ENCODE measurements around the gene ADAMTSL3. TPM values are rescaled to one million over a fixed set of nuclear protein-coding genes. Genes with fewer than 3 reads are reported as not detected.

Gene ADAMTSL3
- total RNA-seq, 5 donors from 2014 or later (not counting 1 experiment from before 2014, with no cell fraction given) = 0.07 to 0.15 (median 0.12) TPM; not detected in 1

- Mint-ChIP-seq H3K4me1 (no peaks in the 10 kb centered on the region), H3K4me3 (no peak overlapping the region), H3K27me3 (peaks cover 1 to 12% of the 10 kb centered on the region in 2 donors), H3K9me3 (peaks cover 9% of the 10 kb centered on the region in 3 donors), H3K36me3 (no peaks in the 10 kb centered on the region), H3K27ac (no peak overlapping the region)
- CTCF ChIA-PET = no interaction called here
- no CpG with 5 or more reads among the region's 3 CpGs for WGBS (ENCODE audit: insufficient coverage)
- Histone ChIP-seq H3K9me3 (no peaks in the 10 kb centered on the region), H3K27me3 (replicated peaks in 1 of 2; ENCODE audit: control insufficient read depth in 2 of 2, extremely low read depth in 1 of 2, insufficient read depth in 2 of 2, low read length in 1 of 2) (peaks cover 0 to 3% of the 10 kb centered on the region in 2 experiments), H3K27ac (ENCODE audit: low read length) (no peak overlapping the region), H3K36me3 (ENCODE audit: control insufficient read depth in 2 of 2, extremely low read depth in 1 of 2, insufficient read depth in 1 of 2, low read length in 1 of 2) (no peaks in the 10 kb centered on the region), H3K4me3 (ENCODE audit: control insufficient read depth in 1 of 2, extremely low read depth in 1 of 2, low read length in 1 of 2) (no peak overlapping the region), H3K4me1 (ENCODE audit: control insufficient read depth in 1 of 2, extremely low read depth in 1 of 2, insufficient read depth in 2 of 2, low read length in 2 of 2) (no peaks in the 10 kb centered on the region)
- POLR2A ChIA-PET = no interaction called here
- DNase-seq (no peak), ATAC-seq (replicated peaks in 1 of 4) (no peak)
Observed at GRCh38 chr15:84016371-84016770, 362.4 kb downstream of the ADAMTSL3 start.

- no peak overlapping the region for H3K4me3 ChIP-seq (ENCODE audit: control insufficient read depth in 1 of 2, extremely low read depth in 1 of 2, low read length in 1 of 2)
- ATAC-seq (replicated peaks in 1 of 4) (no peak), DNase-seq (no peak)
- Mint-ChIP-seq H3K27me3 (peaks cover 6 to 14% of the 10 kb centered on the region in 2 donors), H3K4me1 (no peaks in the 10 kb centered on the region), H3K9me3 (peaks cover 0 to 7% (median 5%) of the 10 kb centered on the region in 3 donors), H3K36me3 (no peaks in the 10 kb centered on the region), H3K27ac (no peak overlapping the region), H3K4me3 (no peak overlapping the region)
- no peaks in the 10 kb centered on the region for H3K36me3 ChIP-seq (ENCODE audit: control insufficient read depth in 2 of 2, extremely low read depth in 1 of 2, insufficient read depth in 1 of 2, low read length in 1 of 2)
- ChIA-PET POLR2A (no interaction called here), CTCF (no interaction called here)
- no peak overlapping the region for H3K27ac ChIP-seq (ENCODE audit: low read length)
- no peaks in the 10 kb centered on the region for H3K9me3 ChIP-seq
- H3K27me3 ChIP-seq (replicated peaks in 1 of 2; ENCODE audit: control insufficient read depth in 2 of 2, extremely low read depth in 1 of 2, insufficient read depth in 2 of 2, low read length in 1 of 2) = no peaks in the 10 kb centered on the region
- no CpG with 5 or more reads among the region's 1 CpG for WGBS (ENCODE audit: insufficient coverage)
- H3K4me1 ChIP-seq (ENCODE audit: control insufficient read depth in 1 of 2, extremely low read depth in 1 of 2, insufficient read depth in 2 of 2, low read length in 2 of 2) = no peaks in the 10 kb centered on the region
Observed at GRCh38 chr15:84022516-84022915, 368.6 kb downstream of the ADAMTSL3 start.

DNA sequence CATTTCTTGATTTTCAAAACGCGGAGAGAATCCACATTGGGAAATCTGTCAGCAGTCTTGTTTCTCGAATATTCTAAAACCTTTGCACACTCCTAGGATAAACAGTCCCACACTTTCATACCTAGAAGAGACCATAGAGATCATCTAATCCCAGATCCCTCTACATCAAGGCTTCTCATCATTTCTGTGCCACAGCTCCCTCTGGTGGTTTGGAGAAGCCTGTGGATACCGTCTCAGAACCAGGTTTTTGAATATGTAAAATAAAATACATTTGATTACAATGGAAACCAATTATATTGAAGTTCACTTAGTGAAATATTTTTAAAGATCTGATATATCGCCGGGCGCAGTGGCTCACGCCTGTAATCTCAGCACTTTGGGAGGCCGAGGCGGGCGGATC, 369.7 kb downstream of the ADAMTSL3 start:
- H3K4me3 Mint-ChIP-seq = no peak overlapping the region
- no peak overlapping the region for H3K27ac ChIP-seq (ENCODE audit: low read length)
- H3K4me3 ChIP-seq (ENCODE audit: control insufficient read depth in 1 of 2, extremely low read depth in 1 of 2, low read length in 1 of 2) = no peak overlapping the region
- DNase-seq = no peak
- H3K9me3 Mint-ChIP-seq = peaks cover 2 to 7% (median 5%) of the 10 kb centered on the region in 3 donors
- no peaks in the 10 kb centered on the region for H3K4me1 ChIP-seq (ENCODE audit: control insufficient read depth in 1 of 2, extremely low read depth in 1 of 2, insufficient read depth in 2 of 2, low read length in 2 of 2)
- CTCF ChIA-PET = no interaction called here
- no peak for ATAC-seq (replicated peaks in 1 of 4)
- no peaks in the 10 kb centered on the region for H3K36me3 ChIP-seq (ENCODE audit: control insufficient read depth in 2 of 2, extremely low read depth in 1 of 2, insufficient read depth in 1 of 2, low read length in 1 of 2)
- H3K27ac Mint-ChIP-seq = no peak overlapping the region
- H3K36me3 Mint-ChIP-seq = no peaks in the 10 kb centered on the region
- H3K27me3 ChIP-seq (replicated peaks in 1 of 2; ENCODE audit: control insufficient read depth in 2 of 2, extremely low read depth in 1 of 2, insufficient read depth in 2 of 2, low read length in 1 of 2) = no peaks in the 10 kb centered on the region
- POLR2A ChIA-PET = no interaction called here
- WGBS (ENCODE audit: insufficient coverage) = 100% methylated on average over 2 of the region's 11 CpGs
- H3K4me1 Mint-ChIP-seq = no peaks in the 10 kb centered on the region
- peaks cover 6 to 12% of the 10 kb centered on the region in 2 donors for H3K27me3 Mint-ChIP-seq
- no peaks in the 10 kb centered on the region for H3K9me3 ChIP-seq

DNA sequence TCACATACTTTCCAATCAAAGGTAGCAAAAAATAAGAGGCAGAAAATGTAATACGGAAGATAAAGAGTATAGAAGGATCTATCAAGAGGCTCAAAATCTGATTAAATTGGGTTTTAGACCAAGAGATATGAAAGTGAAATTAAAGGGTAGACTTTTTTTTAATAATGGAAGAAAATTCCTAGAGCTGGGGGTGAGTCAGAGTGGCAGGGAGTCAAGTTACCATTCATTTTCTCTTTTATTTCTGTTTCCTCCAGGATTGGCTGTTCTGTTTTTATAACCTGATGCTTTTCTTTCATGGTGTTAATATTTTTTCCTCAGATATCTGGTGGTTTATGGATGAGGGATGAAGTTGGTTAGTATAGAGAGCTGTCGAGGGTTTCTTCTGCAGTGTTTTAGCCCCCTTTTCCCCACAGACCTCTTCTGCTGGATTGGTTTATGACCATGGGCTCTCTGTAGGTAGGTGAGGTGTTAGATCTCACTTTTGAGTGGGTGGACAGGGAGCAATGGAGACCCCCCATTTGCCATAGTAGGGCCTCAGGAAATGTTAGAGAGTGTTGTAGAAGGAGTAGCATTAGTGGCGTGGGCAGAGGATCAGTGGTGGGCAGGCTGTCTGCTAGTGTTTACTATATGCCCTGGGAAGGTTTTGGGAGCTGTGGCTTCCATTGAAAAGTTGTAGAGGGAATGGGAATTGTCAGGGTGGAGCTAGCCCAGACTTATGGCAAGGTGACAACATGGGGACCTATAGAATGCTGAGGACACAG, 380.1 kb downstream of the ADAMTSL3 start:
- H3K27me3 Mint-ChIP-seq = peaks cover 12 to 13% of the 10 kb centered on the region in 2 donors
- ChIA-PET POLR2A (no interaction called here), CTCF (no interaction called here)
- DNase-seq (no peak), ATAC-seq (replicated peaks in 1 of 4) (no peak)
- H3K9me3 ChIP-seq = no peaks in the 10 kb centered on the region
- no peaks in the 10 kb centered on the region for H3K36me3 ChIP-seq (ENCODE audit: control insufficient read depth in 2 of 2, extremely low read depth in 1 of 2, insufficient read depth in 1 of 2, low read length in 1 of 2)
- no peak overlapping the region for H3K4me3 Mint-ChIP-seq
- H3K36me3 Mint-ChIP-seq = no peaks in the 10 kb centered on the region
- H3K27ac ChIP-seq (ENCODE audit: low read length) = no peak overlapping the region
- H3K4me1 ChIP-seq (ENCODE audit: control insufficient read depth in 1 of 2, extremely low read depth in 1 of 2, insufficient read depth in 2 of 2, low read length in 2 of 2) = no peaks in the 10 kb centered on the region
- peaks cover 5 to 7% (median 5%) of the 10 kb centered on the region in 3 donors for H3K9me3 Mint-ChIP-seq
- H3K27me3 ChIP-seq (replicated peaks in 1 of 2; ENCODE audit: control insufficient read depth in 2 of 2, extremely low read depth in 1 of 2, insufficient read depth in 2 of 2, low read length in 1 of 2) = peaks cover 0 to 5% of the 10 kb centered on the region in 2 experiments
- H3K4me1 Mint-ChIP-seq = no peaks in the 10 kb centered on the region
- WGBS (ENCODE audit: insufficient coverage) = 64% methylated on average over 1 of the region's 3 CpGs
- H3K4me3 ChIP-seq (ENCODE audit: control insufficient read depth in 1 of 2, extremely low read depth in 1 of 2, low read length in 1 of 2) = no peak overlapping the region
- no peak overlapping the region for H3K27ac Mint-ChIP-seq

DNA sequence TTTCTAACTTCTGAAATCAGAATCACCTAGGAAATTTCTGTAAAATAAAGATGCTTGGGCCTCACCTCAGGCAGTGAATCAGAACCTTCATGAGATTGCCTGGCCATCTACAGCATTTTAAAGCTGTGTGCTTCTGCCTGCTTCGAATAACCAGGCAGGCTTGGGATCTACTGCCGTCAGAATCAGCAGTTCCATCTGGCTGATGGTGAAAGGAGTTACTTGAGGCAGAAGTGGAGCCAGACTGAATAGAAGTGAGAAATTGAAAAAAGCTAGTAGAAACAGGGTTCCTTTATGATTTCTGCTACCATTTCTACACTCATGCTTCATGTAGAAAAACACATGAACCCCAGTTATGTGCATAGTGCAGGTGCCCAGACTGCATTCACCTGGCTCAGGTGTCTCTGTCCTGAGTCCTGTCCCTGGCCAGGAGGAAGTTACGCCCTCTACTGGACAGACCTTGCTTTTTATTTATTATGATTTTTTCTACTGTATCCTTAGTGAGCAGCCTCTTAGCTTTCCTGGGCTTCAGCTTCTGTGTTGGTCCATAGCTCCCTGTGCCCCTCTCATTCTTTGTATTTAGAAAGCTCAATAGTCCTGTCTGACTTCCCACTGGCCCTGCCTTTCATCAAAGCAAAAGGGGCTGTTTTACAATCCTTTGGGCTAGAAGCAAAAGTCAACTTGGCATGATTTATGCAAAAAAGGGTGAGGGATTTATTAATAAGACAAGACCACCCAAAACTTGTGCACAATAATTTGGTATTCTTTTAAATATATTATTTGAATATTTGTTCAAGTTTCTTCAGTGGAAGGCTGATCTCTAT, 380.9 kb downstream of the ADAMTSL3 start:
- H3K9me3 Mint-ChIP-seq = peaks cover 0 to 2% (median 0%) of the 10 kb centered on the region in 3 donors
- H3K27me3 Mint-ChIP-seq = peaks cover 15 to 16% of the 10 kb centered on the region in 2 donors
- no peaks in the 10 kb centered on the region for H3K36me3 Mint-ChIP-seq
- H3K9me3 ChIP-seq = no peaks in the 10 kb centered on the region
- no peak for ATAC-seq (replicated peaks in 1 of 4)
- no peak overlapping the region for H3K27ac ChIP-seq (ENCODE audit: low read length)
- H3K36me3 ChIP-seq (ENCODE audit: control insufficient read depth in 2 of 2, extremely low read depth in 1 of 2, insufficient read depth in 1 of 2, low read length in 1 of 2) = no peaks in the 10 kb centered on the region
- CTCF ChIA-PET = interaction anchor here in 1 of 2 donors (0.6 kb wide), 1 partner anchor 32 kb away, joined by 3 read pairs; no protein-coding TSS in a partner anchor
- DNase-seq = no peak
- H3K27ac Mint-ChIP-seq = no peak overlapping the region
- POLR2A ChIA-PET = no interaction called here
- no CpG with 5 or more reads among the region's 3 CpGs for WGBS (ENCODE audit: insufficient coverage)
- no peak overlapping the region for H3K4me3 ChIP-seq (ENCODE audit: control insufficient read depth in 1 of 2, extremely low read depth in 1 of 2, low read length in 1 of 2)
- no peaks in the 10 kb centered on the region for H3K4me1 Mint-ChIP-seq
- no peaks in the 10 kb centered on the region for H3K4me1 ChIP-seq (ENCODE audit: control insufficient read depth in 1 of 2, extremely low read depth in 1 of 2, insufficient read depth in 2 of 2, low read length in 2 of 2)
- H3K4me3 Mint-ChIP-seq = no peak overlapping the region
- H3K27me3 ChIP-seq (replicated peaks in 1 of 2; ENCODE audit: control insufficient read depth in 2 of 2, extremely low read depth in 1 of 2, insufficient read depth in 2 of 2, low read length in 1 of 2) = peaks cover 0 to 6% of the 10 kb centered on the region in 2 experiments

- Histone ChIP-seq H3K27me3 (replicated peaks in 1 of 2; ENCODE audit: control insufficient read depth in 2 of 2, extremely low read depth in 1 of 2, insufficient read depth in 2 of 2, low read length in 1 of 2) (peaks cover 0 to 6% of the 10 kb centered on the region in 2 experiments), H3K9me3 (no peaks in the 10 kb centered on the region), H3K4me1 (ENCODE audit: control insufficient read depth in 1 of 2, extremely low read depth in 1 of 2, insufficient read depth in 2 of 2, low read length in 2 of 2) (no peaks in the 10 kb centered on the region), H3K36me3 (ENCODE audit: control insufficient read depth in 2 of 2, extremely low read depth in 1 of 2, insufficient read depth in 1 of 2, low read length in 1 of 2) (no peaks in the 10 kb centered on the region), H3K27ac (ENCODE audit: low read length) (no peak overlapping the region), H3K4me3 (ENCODE audit: control insufficient read depth in 1 of 2, extremely low read depth in 1 of 2, low read length in 1 of 2) (no peak overlapping the region)
- Mint-ChIP-seq H3K36me3 (no peaks in the 10 kb centered on the region), H3K27me3 (peaks cover 17 to 21% of the 10 kb centered on the region in 2 donors), H3K9me3 (no peaks in the 10 kb centered on the region), H3K27ac (no peak overlapping the region), H3K4me3 (no peak overlapping the region), H3K4me1 (no peaks in the 10 kb centered on the region)
- WGBS (ENCODE audit: insufficient coverage) = no CpG with 5 or more reads among the region's 2 CpGs
- ChIA-PET CTCF (no interaction called here), POLR2A (no interaction called here)
- ATAC-seq (replicated peaks in 1 of 4) (no peak), DNase-seq (no peak)
Observed at GRCh38 chr15:84035399-84035766, 381.5 kb downstream of the ADAMTSL3 start.

All from T-cell (primary cell).